IPS-11a (cell line): ENCODE results near the gene DIP2C.

Source experiments
- H3K4me3 ChIP-seq: one replicate; pipeline ENCODE4 v1.5.1; 2013; ENCODE audit warnings: low read depth, low read length, control low read depth

The DIP2C gene

GRCh38 chr10:507908-508444 is 181.5 kb downstream of the DIP2C start:
- H3K4me3 ChIP-seq: no peak overlapping the region

- no peak overlapping the region for H3K4me3 ChIP-seq
These were observed 182.1 kb downstream of the DIP2C start for GRCh38 chr10:507355-507699.

- no peak overlapping the region for H3K4me3 ChIP-seq
These were observed 182.8 kb downstream of the DIP2C start for GRCh38 chr10:506451-507354.

DNA sequence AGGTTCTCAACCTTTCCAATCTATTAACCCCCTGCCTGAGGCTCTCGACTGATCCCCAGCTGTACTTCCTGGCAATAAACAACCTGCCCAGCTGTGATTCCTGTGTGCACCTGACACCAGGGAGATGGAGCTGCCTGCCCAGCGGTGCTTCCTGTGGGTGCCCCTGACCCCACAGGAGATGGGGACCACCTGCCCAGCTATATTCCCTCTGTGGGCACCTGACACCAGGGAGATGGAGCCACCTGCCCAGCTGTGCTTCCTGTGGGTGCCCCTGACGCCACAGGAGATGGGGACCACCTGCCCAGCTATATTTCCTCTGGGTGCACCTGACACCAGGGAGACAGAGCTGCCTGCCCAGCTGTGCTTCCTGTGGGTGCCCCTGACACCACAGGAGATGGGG is 184.0 kb downstream of the DIP2C start:
- no peak overlapping the region for H3K4me3 ChIP-seq

- no peak overlapping the region for H3K4me3 ChIP-seq
These were observed 184.7 kb downstream of the DIP2C start for GRCh38 chr10:504806-505205.

- no peak overlapping the region for H3K4me3 ChIP-seq
These were observed 185.3 kb downstream of the DIP2C start for GRCh38 chr10:504121-504611.

DNA sequence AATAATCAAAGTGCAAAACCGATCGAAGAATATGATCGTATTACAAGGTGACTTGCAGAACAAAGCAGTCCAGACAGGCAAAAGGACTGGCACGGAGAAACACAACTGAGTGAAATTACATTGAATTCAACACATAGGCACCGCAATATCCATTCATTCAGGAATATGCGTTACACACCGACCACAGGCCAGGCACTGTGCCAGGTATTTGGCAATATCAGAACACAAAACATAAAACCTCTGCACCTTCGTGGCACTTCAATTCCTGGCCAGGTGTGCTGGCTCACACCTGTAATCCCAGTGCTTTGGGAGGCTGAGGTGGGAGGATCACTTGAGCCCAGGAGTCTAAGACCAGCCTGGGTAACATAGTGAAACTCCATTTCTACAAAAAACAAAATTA is 187.9 kb downstream of the DIP2C start:
- no peak overlapping the region for H3K4me3 ChIP-seq

- H3K4me3 ChIP-seq: no peak overlapping the region
These were observed 188.6 kb downstream of the DIP2C start for GRCh38 chr10:500876-501275.

DNA sequence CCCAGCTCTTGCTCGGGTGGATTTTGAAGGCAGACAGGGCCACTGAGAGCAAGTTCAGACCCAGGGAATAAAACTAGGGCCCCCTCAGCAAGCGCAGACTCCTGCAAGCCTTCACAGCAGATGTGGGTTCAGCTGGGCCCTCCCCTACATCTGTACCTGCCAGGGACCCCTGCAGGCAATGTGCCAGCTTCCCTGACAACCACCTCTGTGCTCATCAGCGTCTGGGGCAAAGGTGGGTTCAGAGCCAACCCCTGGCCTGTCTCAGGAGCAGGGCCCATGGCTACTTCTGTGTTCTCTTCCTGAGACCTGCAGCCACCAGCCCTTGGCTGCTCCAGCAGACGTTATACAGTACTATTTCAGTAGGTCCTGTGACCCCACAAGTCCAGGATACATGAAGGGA is 189.5 kb downstream of the DIP2C start:
- H3K4me3 ChIP-seq: no peak overlapping the region

DNA sequence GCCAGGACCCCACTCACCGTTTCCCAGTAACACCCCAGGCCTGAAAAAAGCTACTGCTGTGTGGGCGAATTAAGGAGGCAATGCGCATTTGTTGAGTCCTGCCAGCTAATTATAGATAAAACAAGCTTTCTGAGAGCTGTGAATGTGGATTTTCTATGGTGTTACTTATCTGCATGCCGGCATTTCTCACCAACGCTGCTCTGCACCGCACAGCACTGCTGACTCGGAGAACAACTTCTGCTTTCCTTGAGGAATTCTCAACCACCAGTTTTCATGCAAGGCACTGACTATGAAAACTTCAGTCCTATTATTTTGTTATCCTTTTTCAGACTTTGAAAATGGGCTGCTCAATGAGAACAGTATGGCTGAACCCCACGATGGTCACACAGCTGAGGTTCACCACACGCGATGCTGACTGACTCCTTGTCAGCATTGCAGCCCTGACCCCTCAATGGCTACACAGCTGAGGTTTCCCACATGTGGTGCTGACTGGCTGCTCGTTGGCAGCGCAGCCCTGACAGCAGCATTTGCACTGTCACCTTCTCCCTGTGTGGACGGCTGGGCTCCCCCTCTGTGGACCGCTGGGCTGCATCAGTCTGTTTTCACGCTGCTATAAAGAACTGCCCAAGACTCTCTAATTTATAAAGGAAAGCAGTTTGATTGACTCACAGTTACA is 190.6 kb downstream of the DIP2C start:
- no peak overlapping the region for H3K4me3 ChIP-seq

- H3K4me3 ChIP-seq: no peak overlapping the region
These were observed 191.5 kb downstream of the DIP2C start for GRCh38 chr10:497898-498451.

- no peak overlapping the region for H3K4me3 ChIP-seq
These were observed 192.2 kb downstream of the DIP2C start for GRCh38 chr10:497289-497688.

- no peak overlapping the region for H3K4me3 ChIP-seq
These were observed 194.9 kb downstream of the DIP2C start for GRCh38 chr10:494556-494955.

DNA sequence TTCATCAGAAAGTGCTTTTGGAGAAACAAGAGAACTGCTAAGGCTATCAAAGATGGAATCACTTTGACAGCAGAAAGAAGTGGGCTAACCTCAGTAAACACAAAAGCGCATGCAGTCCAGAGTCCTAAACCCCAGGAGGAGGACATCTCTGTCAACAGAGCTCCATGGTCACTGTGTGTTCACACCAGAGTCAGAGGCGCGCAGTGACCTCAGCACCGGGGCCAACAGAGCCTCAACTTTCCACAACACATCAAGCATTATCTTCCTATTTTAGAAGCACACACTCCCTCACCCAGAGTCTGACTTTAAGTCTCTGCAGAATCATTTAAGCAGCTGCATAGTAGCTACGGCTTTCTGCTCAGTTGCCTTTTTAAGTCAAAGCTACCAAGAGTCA is 195.3 kb downstream of the DIP2C start:
- H3K4me3 ChIP-seq: no peak overlapping the region

DNA sequence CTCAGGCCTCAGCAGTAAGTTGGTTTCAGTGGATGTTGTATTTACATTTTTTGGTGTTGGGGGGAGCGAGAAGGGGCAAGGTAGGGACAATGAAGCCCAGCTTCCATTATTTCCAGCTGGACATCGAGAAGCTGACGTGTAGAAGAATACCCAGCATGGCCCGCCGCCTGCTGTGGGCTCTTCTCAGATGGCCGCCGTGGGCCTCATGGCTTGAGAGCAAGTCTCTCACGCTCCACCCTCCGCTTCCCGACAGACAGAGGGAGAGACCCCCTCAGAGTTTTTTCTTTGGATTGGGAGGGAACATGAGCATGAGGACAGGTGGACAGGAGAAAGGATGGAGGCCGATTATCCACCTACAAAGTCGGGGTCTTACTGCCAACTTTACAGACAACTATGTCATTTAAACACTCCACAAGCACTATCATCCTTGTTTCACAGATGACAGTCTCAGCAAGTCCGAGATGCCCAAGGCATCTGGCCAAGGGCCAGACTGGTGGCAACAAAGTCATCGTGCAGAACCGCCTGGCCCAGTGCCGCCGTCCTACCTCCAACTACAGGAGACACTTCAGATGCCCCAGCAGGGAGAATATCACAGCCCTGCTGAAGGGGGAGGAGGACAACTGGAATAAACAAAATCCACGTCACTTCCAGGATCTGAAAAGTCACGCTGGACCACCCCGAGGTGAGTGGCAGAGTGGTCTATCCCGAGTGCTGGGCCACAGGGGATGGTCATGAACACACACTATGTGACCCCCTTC is 195.9 kb downstream of the DIP2C start:
- no peak overlapping the region for H3K4me3 ChIP-seq

- H3K4me3 ChIP-seq: no peak overlapping the region
These were observed 196.6 kb downstream of the DIP2C start for GRCh38 chr10:492836-493235.

DNA sequence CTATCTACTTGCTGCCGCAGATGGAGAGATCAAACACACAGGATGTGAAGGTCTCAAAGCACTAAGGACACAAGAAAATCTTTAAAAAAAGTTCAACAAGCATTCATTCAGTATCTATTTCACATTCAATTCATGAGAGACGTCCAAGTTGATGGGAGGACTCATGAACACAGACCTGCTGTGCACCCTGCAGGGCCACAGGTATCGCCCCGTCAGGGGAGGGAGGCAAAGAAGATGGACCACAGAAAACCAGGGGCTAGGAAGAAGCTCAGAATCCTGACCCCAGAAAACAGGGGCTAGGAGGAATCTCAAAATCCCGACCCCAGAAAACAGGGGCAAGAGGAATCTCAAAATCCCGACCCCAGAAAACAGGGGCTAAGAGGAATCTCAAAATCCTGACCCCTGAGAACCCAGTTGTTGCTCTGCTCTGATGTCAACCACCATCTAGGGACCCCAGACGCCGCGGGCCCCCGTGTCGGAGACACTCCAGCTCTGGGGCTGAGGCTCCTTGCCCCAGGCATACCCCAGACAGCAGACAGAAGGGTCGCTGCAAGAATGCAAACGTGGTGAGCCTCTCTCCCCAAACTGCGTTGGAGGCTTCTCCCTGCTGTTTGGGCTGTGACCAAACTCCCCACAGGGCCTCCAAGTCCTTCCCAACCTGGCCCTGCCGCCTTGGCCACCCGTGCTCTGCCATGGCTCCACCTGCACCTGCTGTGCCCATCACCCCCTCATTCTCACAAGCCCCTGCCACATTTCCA is 197.6 kb downstream of the DIP2C start:
- H3K4me3 ChIP-seq: no peak overlapping the region

DNA sequence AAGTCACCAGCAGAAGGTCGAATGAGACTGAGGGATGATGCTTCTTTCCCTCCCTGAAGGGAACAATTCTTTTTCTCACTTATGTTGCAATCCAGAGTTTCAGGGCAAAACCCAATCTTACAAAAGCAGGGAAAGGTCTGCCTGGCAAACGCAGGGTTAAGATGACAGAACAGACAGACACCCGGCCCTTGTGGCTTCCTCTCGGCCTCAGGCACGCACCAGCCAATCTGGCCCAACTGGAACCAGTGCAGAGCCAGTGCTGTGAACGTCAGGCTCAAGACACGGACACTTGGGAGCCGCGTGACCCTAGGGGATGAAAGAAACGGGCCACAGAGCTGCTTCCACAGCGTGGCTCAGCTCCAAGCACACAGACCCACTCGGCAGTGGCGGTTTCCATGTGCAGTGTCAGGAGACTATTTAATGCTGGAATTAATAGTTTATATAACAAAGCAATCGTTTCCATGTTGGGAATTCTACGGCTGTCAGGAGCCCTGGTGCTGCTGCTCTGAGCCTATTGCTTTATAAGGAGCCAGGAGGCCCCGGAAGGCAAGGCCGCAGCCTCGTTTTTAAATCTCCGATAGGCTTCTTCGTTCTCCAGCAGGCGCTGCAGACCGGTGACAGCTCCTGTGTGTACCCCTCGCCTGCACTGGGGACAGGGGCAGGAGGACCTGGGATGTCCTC is 198.4 kb downstream of the DIP2C start:
- no peak overlapping the region for H3K4me3 ChIP-seq

DNA sequence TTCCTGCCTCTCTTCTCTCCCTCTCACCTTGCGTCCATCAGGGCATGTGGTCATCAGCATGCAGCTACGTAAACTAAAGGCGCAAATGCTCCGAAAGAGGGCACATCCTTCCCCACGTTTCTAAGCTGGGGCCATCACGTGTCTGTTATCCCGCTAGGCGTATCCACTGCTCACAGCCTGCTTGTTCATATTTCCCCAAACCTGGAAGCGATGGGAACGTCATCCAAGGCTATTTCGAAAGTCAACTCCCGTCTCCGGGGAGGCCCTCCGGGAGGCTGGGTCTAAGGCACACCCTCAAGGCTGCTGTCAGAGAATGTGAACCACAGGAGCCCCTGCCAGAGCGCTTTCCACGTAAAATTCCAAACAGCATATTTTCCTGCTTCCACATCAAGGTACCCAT is 199.2 kb downstream of the DIP2C start:
- no peak overlapping the region for H3K4me3 ChIP-seq

- H3K4me3 ChIP-seq: no peak overlapping the region
These were observed 200.1 kb downstream of the DIP2C start for GRCh38 chr10:489330-489729.
